SW 1271 (cell line): ENCODE data around the gene USP32.
"Not testable (repeated sequence)": the region's sequence is repeated elsewhere in the genome, so short reads cannot be mapped to it uniquely, and the experiment has no call there.

ENCODE experiments used
- DNase-seq, 2 experiments: peaks; one replicate each; lab custom pipeline; 2025; lab: John Stamatoyannopoulos, UW

Gene USP32

GRCh38 chr17:60230358-60230757, 161.6 kb downstream of the USP32 start:
- DNase-seq, result no peak

- DNase-seq, result peak in 1 of 2 experiments; percentile 29
Observed at GRCh38 chr17:60229188-60229802, 162.6 kb downstream of the USP32 start.

GRCh38 chr17:60227276-60227675, 164.7 kb downstream of the USP32 start:
- DNase-seq, result not testable (repeated sequence)

GRCh38 chr17:60224064-60224463, 167.9 kb downstream of the USP32 start:
- no peak for DNase-seq

GRCh38 chr17:60223456-60223855, 168.5 kb downstream of the USP32 start:
- DNase-seq, result no peak

GRCh38 chr17:60218774-60219173, 173.2 kb downstream of the USP32 start:
- DNase-seq, result not testable (repeated sequence)

- DNase-seq, result not testable (repeated sequence)
Observed at GRCh38 chr17:60215895-60216294, 176.0 kb downstream of the USP32 start.

GRCh38 chr17:60211282-60211681, 180.7 kb downstream of the USP32 start:
- not testable (repeated sequence) for DNase-seq

GRCh38 chr17:60208302-60208701, 183.6 kb downstream of the USP32 start:
- DNase-seq, result not testable (repeated sequence)

- not testable (repeated sequence) for DNase-seq
Observed at GRCh38 chr17:60205782-60206181, 186.2 kb downstream of the USP32 start.

- not testable (repeated sequence) for DNase-seq
Observed at GRCh38 chr17:60198630-60199029, 193.3 kb downstream of the USP32 start.

GRCh38 chr17:60194141-60194540, 197.8 kb downstream of the USP32 start:
- DNase-seq, result not testable (repeated sequence)

GRCh38 chr17:60193482-60193881, 198.5 kb downstream of the USP32 start:
- DNase-seq, result no peak

GRCh38 chr17:60193032-60193431, 198.9 kb downstream of the USP32 start:
- not testable (repeated sequence) for DNase-seq

GRCh38 chr17:60190032-60190431, 201.9 kb downstream of the USP32 start:
- not testable (repeated sequence) for DNase-seq

GRCh38 chr17:60188759-60189158, 203.2 kb downstream of the USP32 start:
- DNase-seq, result no peak

GRCh38 chr17:60186846-60187745, 204.8 kb downstream of the USP32 start:
- not testable (repeated sequence) for DNase-seq

GRCh38 chr17:60186372-60186771, 205.6 kb downstream of the USP32 start:
- not testable (repeated sequence) for DNase-seq

- not testable (repeated sequence) for DNase-seq
Observed at GRCh38 chr17:60180380-60180779, 211.6 kb downstream of the USP32 start.

GRCh38 chr17:60178180-60178579, 213.8 kb downstream of the USP32 start:
- DNase-seq, result not testable (repeated sequence)

GRCh38 chr17:60176763-60177162, 215.2 kb downstream of the USP32 start:
- DNase-seq, result not testable (repeated sequence)

- DNase-seq, result not testable (repeated sequence)
Observed at GRCh38 chr17:60174767-60175166, 217.2 kb downstream of the USP32 start.

GRCh38 chr17:60174035-60174434, 217.9 kb downstream of the USP32 start:
- no peak for DNase-seq
